Neural cell (in vitro differentiated cells): ENCODE data around the gene HERC3. TPM values are rescaled to one million over a fixed set of nuclear protein-coding genes. Genes with fewer than 3 reads are reported as not detected.

Source experiments
- H2AFZ ChIP-seq: fragments of 200-600, 300-800 bp; sonication (generic), shearing (Covaris generic); 2 replicates; pipeline ENCODE4 v1.6.0; 2014; ENCODE audit warnings: low read depth, mild to moderate bottlenecking, antibody characterized with exemption, low read length, moderate library complexity
- H3F3A ChIP-seq: fragments of 200-600 bp; shearing (Covaris generic); 2 replicates; pipeline ENCODE4 v1.6.1; 2016; ENCODE audit warnings: mild to moderate bottlenecking, moderate library complexity, mixed read lengths, antibody characterized with exemption, low read length; ENCODE audit not compliant: insufficient read depth, poor library complexity, severe bottlenecking
- H3K27ac ChIP-seq: fragments of 200-600, 300-800 bp; sonication (generic), shearing (Covaris generic); 2 replicates; pipeline ENCODE4 v1.5.1; 2014; ENCODE audit warnings: mild to moderate bottlenecking, low read length, moderate library complexity
- H3K27me3 ChIP-seq: fragments of 300-800, 200-600 bp; sonication (generic), shearing (Covaris generic); 2 replicates; pipeline ENCODE4 v1.6.0; 2014; ENCODE audit warnings: mild to moderate bottlenecking, low read depth, low read length, moderate library complexity; ENCODE audit not compliant: insufficient read depth
- H3K36me3 ChIP-seq: fragments of 300-800, 200-600 bp; sonication (generic), shearing (Covaris generic); 2 replicates; pipeline ENCODE4 v1.5.1; 2014; ENCODE audit warnings: mild to moderate bottlenecking, antibody characterized with exemption, low read length, moderate library complexity; ENCODE audit not compliant: insufficient read depth
- H3K4me2 ChIP-seq: fragments of 300-800, 200-600 bp; sonication (generic), shearing (Covaris generic); 2 replicates; pipeline ENCODE4 v1.6.0; 2014; ENCODE audit warnings: mild to moderate bottlenecking, low read length
- H3K4me3 ChIP-seq: fragments of 300-800, 200-600 bp; sonication (generic), shearing (Covaris generic); 2 replicates; pipeline ENCODE4 v1.5.1; 2014; ENCODE audit warnings: mild to moderate bottlenecking, low read length, moderate library complexity
- H3K79me2 ChIP-seq: fragments of 200-600 bp; shearing (Covaris generic); replicated peaks from 2 replicates; pipeline ENCODE4 v1.6.0; 2014; ENCODE audit warnings: mild to moderate bottlenecking, low read length, moderate library complexity; ENCODE audit not compliant: insufficient read depth
- H3K9ac ChIP-seq: fragments of 300-800, 200-600 bp; sonication (generic), shearing (Covaris generic); 2 replicates; pipeline ENCODE4 v1.6.1; 2016; ENCODE audit warnings: mild to moderate bottlenecking, low read length, mixed read lengths
- H3K9me2 ChIP-seq: fragments of 200-600 bp; shearing (Covaris generic); 2 replicates; pipeline ENCODE4 v1.6.1; 2016; ENCODE audit warnings: mild to moderate bottlenecking, low read length, mixed read lengths; ENCODE audit not compliant: insufficient read depth
- H3K9me3 ChIP-seq: fragments of 200-600, 300-800 bp; sonication (generic), shearing (Covaris generic); 2 replicates; pipeline ENCODE4 v1.6.1; 2016; ENCODE audit warnings: mild to moderate bottlenecking, mixed run types, low read length, moderate library complexity, mixed read lengths
- H4K20me1 ChIP-seq: fragments of 200-600 bp; shearing (Covaris generic); 2 replicates; pipeline ENCODE4 v1.6.1; 2016; ENCODE audit warnings: mild to moderate bottlenecking, mixed run types; ENCODE audit not compliant: insufficient read depth
- CTCF ChIP-seq: fragments of 450-650 bp; IDR thresholded peaks from 2 replicates; pipeline ENCODE4 v1.5.1; 2014; ENCODE audit warnings: antibody characterized with exemption, mild to moderate bottlenecking, moderate library complexity; ENCODE audit not compliant: poor library complexity, severe bottlenecking
- EP300 ChIP-seq: fragments of 450-650 bp; conservative IDR thresholded peaks from 2 replicates; pipeline ENCODE4 v1.6.1; 2014; ENCODE audit warnings: antibody characterized with exemption, mild to moderate bottlenecking, moderate library complexity; ENCODE audit not compliant: poor library complexity, severe bottlenecking
- EZH2 ChIP-seq: fragments of 200-600, 300-800 bp; shearing (Covaris generic), sonication (generic); IDR thresholded peaks from 2 replicates; pipeline ENCODE4 v1.6.1; 2014; ENCODE audit warnings: antibody characterized with exemption, low read length, borderline replicate concordance, mild to moderate bottlenecking; ENCODE audit not compliant: insufficient read depth, poor library complexity, severe bottlenecking
- MXI1 ChIP-seq: fragments of 450-650 bp; conservative IDR thresholded peaks from 2 replicates; pipeline ENCODE4 v1.6.1; 2014; ENCODE audit warnings: antibody characterized with exemption, mild to moderate bottlenecking; ENCODE audit not compliant: poor library complexity, severe bottlenecking
- POLR2AphosphoS5 ChIP-seq: IDR thresholded peaks from 2 replicates; pipeline ENCODE4 v1.6.1; 2012
- RAD21 ChIP-seq: fragments of 450-650 bp; conservative IDR thresholded peaks from 2 replicates; pipeline ENCODE4 v1.6.1; 2014; ENCODE audit warnings: antibody characterized with exemption, mild to moderate bottlenecking, moderate library complexity
- REST ChIP-seq: IDR thresholded peaks from 2 replicates; pipeline ENCODE4 v1.6.1; 2012; ENCODE audit warnings: borderline replicate concordance
- SMC3 ChIP-seq: fragments of 450-650 bp; conservative IDR thresholded peaks from 2 replicates; pipeline ENCODE4 v1.6.1; 2014; ENCODE audit warnings: antibody characterized with exemption, mild to moderate bottlenecking, moderate library complexity; ENCODE audit not compliant: poor library complexity
- TAF1 ChIP-seq: IDR thresholded peaks from 2 replicates; pipeline ENCODE4 v1.6.1; 2012; ENCODE audit warnings: low read depth
- polyA plus RNA-seq: library from polyadenylated mRNA; depleted of rRNA; stranded (reverse); fragments of >200 nt; gene quantifications from 2 replicates; pipeline ENCODE4 v1.2.3, GENCODE V29; 2014

The HERC3 gene
- polyA plus RNA-seq, 1 donor from 2014 or later, result 49.2 TPM

- Histone ChIP-seq H2AFZ (no peak overlapping the region), H3K27me3 (no peaks in the 10 kb centered on the region), H3K4me3 (no peak overlapping the region), H3K9me3 (no peaks in the 10 kb centered on the region), H3F3A (no peaks in the 10 kb centered on the region), H3K9ac (no peak overlapping the region), H3K27ac (no peak overlapping the region), H3K9me2 (no peaks in the 10 kb centered on the region), H3K79me2 (no peaks in the 10 kb centered on the region), H3K4me2 (no peak overlapping the region), H3K36me3 (no peaks in the 10 kb centered on the region), H4K20me1 (no peaks in the 10 kb centered on the region)
- TF ChIP-seq RAD21 (no peak), CTCF (no peak), SMC3 (no peak), POLR2AphosphoS5 (no peak), TAF1 (no peak)
Observed at GRCh38 chr4:88675543-88675942, 83.3 kb downstream of the HERC3 start.

DNA sequence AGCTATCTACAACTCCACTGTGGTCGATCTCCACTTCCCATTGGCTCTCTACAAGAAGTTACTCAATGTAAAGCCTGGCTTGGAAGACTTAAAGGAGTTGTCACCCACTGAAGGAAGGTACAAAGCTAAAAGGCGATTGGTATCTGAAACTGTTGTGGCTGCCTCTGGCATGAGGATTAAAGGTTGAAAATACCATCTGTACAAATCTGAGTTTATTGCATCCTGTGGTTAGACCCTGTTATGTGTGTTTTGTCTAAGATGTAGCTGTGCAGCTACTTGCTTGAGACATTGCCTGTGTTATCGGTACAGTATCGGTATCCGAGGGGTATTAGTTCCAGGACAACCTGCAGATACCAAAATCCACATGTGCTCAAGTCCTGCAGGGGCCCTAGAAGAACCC, 88.9 kb downstream of the HERC3 start:
- Histone ChIP-seq H3K36me3 (peaks cover 11% of the 10 kb centered on the region), H4K20me1 (no peaks in the 10 kb centered on the region), H3K4me2 (no peak overlapping the region), H2AFZ (no peak overlapping the region), H3K9ac (no peak overlapping the region), H3K4me3 (no peak overlapping the region), H3K27ac (no peak overlapping the region), H3K9me3 (no peaks in the 10 kb centered on the region), H3K9me2 (no peaks in the 10 kb centered on the region), H3F3A (no peaks in the 10 kb centered on the region), H3K27me3 (no peaks in the 10 kb centered on the region), H3K79me2 (no peaks in the 10 kb centered on the region)
- no peak for TF ChIP-seq MXI1
- no peak for TF ChIP-seq SMC3
- no peak for TF ChIP-seq TAF1
- no peak for TF ChIP-seq RAD21
- TF ChIP-seq EZH2, result no peak
- no peak for TF ChIP-seq REST

DNA sequence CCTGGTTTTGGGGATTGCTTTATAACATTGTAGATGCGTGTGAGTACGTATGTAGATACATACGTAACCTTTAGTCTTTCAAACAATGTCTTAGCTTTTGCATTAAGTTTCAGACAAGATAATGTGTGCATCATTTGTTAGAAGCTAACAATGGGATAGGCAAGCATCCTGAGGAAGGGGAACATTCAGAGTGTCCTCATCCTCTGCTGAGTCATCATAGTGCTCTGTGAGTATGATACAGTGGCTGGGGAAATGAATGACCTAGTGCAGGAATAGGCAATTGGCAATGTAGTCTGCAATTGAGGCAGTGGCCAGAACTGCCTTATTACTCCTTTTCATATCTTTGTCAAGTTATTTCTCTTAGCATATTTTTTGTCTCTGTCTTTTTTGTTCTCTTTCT, 98.1 kb downstream of the HERC3 start:
- peaks cover 5% of the 10 kb centered on the region for H3K36me3 ChIP-seq
- no peak overlapping the region for H3K27ac ChIP-seq
- H3K4me2 ChIP-seq, result no peak overlapping the region
- TF ChIP-seq SMC3 (no peak), TAF1 (no peak), CTCF (no peak), MXI1 (no peak), POLR2AphosphoS5 (no peak), RAD21 (no peak), EP300 (no peak), REST (no peak)
- no peak overlapping the region for H3K4me3 ChIP-seq
- no peaks in the 10 kb centered on the region for H3K79me2 ChIP-seq
- no peaks in the 10 kb centered on the region for H3F3A ChIP-seq
- no peaks in the 10 kb centered on the region for H3K9me2 ChIP-seq
- H3K9me3 ChIP-seq, result no peaks in the 10 kb centered on the region
- no peaks in the 10 kb centered on the region for H4K20me1 ChIP-seq
- H3K9ac ChIP-seq, result no peak overlapping the region
- H2AFZ ChIP-seq, result no peak overlapping the region
- H3K27me3 ChIP-seq, result no peaks in the 10 kb centered on the region
